NT2/D1 (cell line): ENCODE data around the gene DAB2.

Experiments
- SUZ12 ChIP-seq: IDR thresholded peaks from 2 replicates; pipeline ENCODE4 v1.6.1; 2011; ENCODE audit not compliant: insufficient read length, insufficient read depth; ENCODE audit errors: extremely low read depth
- YY1 ChIP-seq: IDR thresholded peaks from 2 replicates; pipeline ENCODE4 v1.6.1; 2011; ENCODE audit not compliant: insufficient read length, insufficient read depth
- ZNF274 ChIP-seq: IDR thresholded peaks from 2 replicates; pipeline ENCODE4 v1.6.1; 2011; ENCODE audit warnings: mild to moderate bottlenecking, low read depth, low read length

DNA sequence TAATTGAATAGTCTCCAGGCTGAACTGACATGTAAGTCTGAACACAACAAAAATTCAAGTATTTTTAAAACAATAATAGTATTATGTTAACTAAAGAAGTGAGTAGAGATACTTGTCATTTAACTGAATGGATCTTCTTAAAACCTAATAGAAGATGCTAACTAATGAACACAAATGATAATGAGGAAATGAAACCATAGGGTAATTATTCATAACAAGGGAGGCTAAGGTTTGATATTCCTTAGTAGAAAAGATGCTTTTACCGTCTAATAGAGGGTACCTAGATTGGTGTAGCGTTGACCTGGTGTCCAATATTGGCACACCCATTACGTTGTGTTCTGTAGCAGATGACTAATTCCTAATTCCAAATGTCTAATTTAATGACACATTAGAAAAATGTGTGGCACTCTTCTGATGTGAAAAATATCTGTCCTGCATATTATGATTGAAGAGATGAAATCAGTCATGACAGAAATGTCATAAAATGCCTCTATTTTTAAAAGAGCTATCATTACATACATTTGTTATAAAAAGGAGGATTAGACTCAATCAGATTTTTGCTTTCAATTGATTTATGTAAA is 14.9 kb upstream of the DAB2 start:
- TF ChIP-seq SUZ12 (no peak), YY1 (no peak), ZNF274 (no peak)
